Measurements from ENCODE around the gene ADAM30.

DNA sequence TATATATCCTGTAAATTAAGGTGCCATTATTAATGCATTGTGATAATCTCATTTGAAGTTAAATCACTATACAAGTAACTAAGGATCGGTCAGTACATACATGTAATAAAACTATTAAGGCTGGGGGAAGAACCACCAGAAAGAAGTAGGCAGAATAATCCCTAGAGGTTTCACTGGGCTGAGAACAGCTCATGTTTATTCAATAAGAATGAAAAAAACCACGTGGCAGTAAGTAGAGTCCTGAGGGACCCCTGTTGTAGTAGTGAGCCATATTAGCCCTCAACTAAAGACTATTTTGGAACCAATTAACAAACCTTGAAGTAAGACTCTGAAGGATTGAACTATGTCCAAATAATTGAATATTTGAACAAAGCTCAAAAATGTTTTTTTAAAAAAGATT, 46.9 kb upstream of the ADAM30 start:
- TF ChIP-seq POLR2A (IDR thresholded peaks at IDR 0.05): no peak
- TF ChIP-seq, protein P1, sequence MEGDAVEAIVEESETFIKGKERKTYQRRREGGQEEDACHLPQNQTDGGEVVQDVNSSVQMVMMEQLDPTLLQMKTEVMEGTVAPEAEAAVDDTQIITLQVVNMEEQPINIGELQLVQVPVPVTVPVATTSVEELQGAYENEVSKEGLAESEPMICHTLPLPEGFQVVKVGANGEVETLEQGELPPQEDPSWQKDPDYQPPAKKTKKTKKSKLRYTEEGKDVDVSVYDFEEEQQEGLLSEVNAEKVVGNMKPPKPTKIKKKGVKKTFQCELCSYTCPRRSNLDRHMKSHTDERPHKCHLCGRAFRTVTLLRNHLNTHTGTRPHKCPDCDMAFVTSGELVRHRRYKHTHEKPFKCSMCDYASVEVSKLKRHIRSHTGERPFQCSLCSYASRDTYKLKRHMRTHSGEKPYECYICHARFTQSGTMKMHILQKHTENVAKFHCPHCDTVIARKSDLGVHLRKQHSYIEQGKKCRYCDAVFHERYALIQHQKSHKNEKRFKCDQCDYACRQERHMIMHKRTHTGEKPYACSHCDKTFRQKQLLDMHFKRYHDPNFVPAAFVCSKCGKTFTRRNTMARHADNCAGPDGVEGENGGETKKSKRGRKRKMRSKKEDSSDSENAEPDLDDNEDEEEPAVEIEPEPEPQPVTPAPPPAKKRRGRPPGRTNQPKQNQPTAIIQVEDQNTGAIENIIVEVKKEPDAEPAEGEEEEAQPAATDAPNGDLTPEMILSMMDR (IDR thresholded peaks at IDR 0.05): no peak

Measured in body of pancreas (tissue), 4 donors.